K562 (cell line): ENCODE results near the gene DBP. TPM values are rescaled to one million over a fixed set of nuclear protein-coding genes. Genes with fewer than 3 reads are reported as not detected.

Experiments used
- ATF1 ChIP-seq, 2 experiments: fragments of 450-650 bp in 1 of 2; IDR thresholded peaks; 2 replicates each; pipeline ENCODE4 v1.6.1; 2016; ENCODE audit warnings: missing compliant biosample characterization in 1 of 2, missing genetic modification characterization in 1 of 2
- CREM ChIP-seq: IDR thresholded peaks from 2 replicates; pipeline ENCODE4 v1.6.1; 2014; ENCODE audit warnings: antibody characterized with exemption, low read depth
- HCFC1 ChIP-seq: IDR thresholded peaks from 2 replicates; pipeline ENCODE4 v1.6.1; 2012; ENCODE audit warnings: low read depth, low read length, improper control_type of control experiment
- HMGN3 ChIP-seq: IDR thresholded peaks from 2 replicates; pipeline ENCODE4 v1.6.1; 2011; ENCODE audit warnings: borderline replicate concordance, low read depth, mild to moderate bottlenecking, mixed read lengths, low read length; ENCODE audit not compliant: insufficient read length; ENCODE audit errors: extremely low read depth
- JUND ChIP-seq, 2 experiments: IDR thresholded peaks; 2 replicates in 1 of 2; 3 replicates in 1 of 2; pipeline ENCODE4 v1.6.1; 2011; ENCODE audit warnings: borderline replicate concordance in 2 of 2, low read depth in 2 of 2, low read length in 2 of 2, improper control_type of control experiment in 1 of 2, missing biosample characterization in 1 of 2, missing genetic modification characterization in 1 of 2, missing genetic modification reagents in 1 of 2
- MYC ChIP-seq, 2 experiments: fragments of 250-450 bp in 1 of 2; sonication (Bioruptor Pico) in 1 of 2; IDR thresholded peaks; 2 replicates each; pipeline versions ENCODE4 v1.5.1 to v1.6.1; 2012 to 2021; ENCODE audit warnings: low read depth in 2 of 2, borderline replicate concordance in 1 of 2, improper control_type of control experiment in 1 of 2, low read length in 1 of 2, mild to moderate bottlenecking in 1 of 2, moderate library complexity in 1 of 2
- NRF1 ChIP-seq, 2 experiments: fragments of 450-650 bp; IDR thresholded peaks in 1 of 2; conservative IDR thresholded peaks in 1 of 2; 2 replicates each; pipeline ENCODE4 v1.6.1; 2014; ENCODE audit warnings: mild to moderate bottlenecking in 2 of 2
- RB1 ChIP-seq: fragments of 450-650 bp; IDR thresholded peaks from 2 replicates; pipeline ENCODE4 v1.6.1; 2017; ENCODE audit warnings: low read depth, mild to moderate bottlenecking
- TBL1XR1 ChIP-seq, 2 experiments: IDR thresholded peaks; 2 replicates each; pipeline ENCODE4 v1.6.1; 2012; ENCODE audit warnings: improper control_type of control experiment in 2 of 2, low read length in 2 of 2, mild to moderate bottlenecking in 1 of 2
- TCF7 ChIP-seq: sonication (generic); IDR thresholded peaks from 2 replicates; pipeline ENCODE4 v1.6.1; 2016; ENCODE audit warnings: antibody characterized with exemption, borderline replicate concordance
- ZBTB7A ChIP-seq: IDR thresholded peaks from 2 replicates; pipeline ENCODE4 v1.6.1; 2011; ENCODE audit warnings: low read depth, mild to moderate bottlenecking, low read length, moderate library complexity, borderline replicate concordance; ENCODE audit not compliant: control insufficient read depth
- ZNF639 ChIP-seq, 2 experiments: fragments of 200-800 bp in 1 of 2; sonication (Bioruptor generic) in 1 of 2; sonication (generic) in 1 of 2; formaldehyde crosslinking in 1 of 2; IDR thresholded peaks in 1 of 2; conservative IDR thresholded peaks in 1 of 2; 2 replicates each; pipeline versions ENCODE4 v1.5.0 to v1.6.1; 2016 to 2020; ENCODE audit warnings: missing compliant biosample characterization in 1 of 2, missing genetic modification characterization in 1 of 2, missing genetic modification reagents in 1 of 2
- polyA plus RNA-seq, 8 experiments: library from polyadenylated mRNA; depleted of rRNA in 4 of 8; stranded (reverse) in 5 of 8; unstranded in 3 of 8; fragments of >200 nt; fragmentation: Nextera tagmentation in 2 of 8; fragmentation: Illumina TruSeq in 1 of 8; extraction: Ambion mirVana in 2 of 8; extraction: Trizol in 1 of 8; gene quantifications; 2 replicates each; pipeline versions ENCODE4 v1.2.1 to v1.2.3, GENCODE V29; 2011 to 2014; ENCODE audit warnings: inconsistent platforms in 1 of 8, missing spikeins in 1 of 8
- total RNA-seq, 7 experiments: library from RNA; depleted of rRNA in 6 of 7; stranded (reverse); fragments of >200 nt in 6 of 7; fragmentation: Illumina TruSeq in 2 of 7; extraction: Trizol in 2 of 7; gene quantifications; 2 replicates each; pipeline versions ENCODE4 v1.2.1 to v1.2.3, GENCODE V29; 2011 to 2021; ENCODE audit warnings: low replicate concordance in 1 of 7
- TF ChIP-seq, protein P1 (sequence below): fragments of 450-650 bp; IDR thresholded peaks from 2 replicates; pipeline ENCODE4 v1.6.1; 2018; ENCODE audit not compliant: partially characterized antibody
- TF ChIP-seq, protein P2 (sequence below), 2 experiments: fragments of 450-650 bp in 1 of 2; IDR thresholded peaks; 2 replicates each; pipeline ENCODE4 v1.6.1; 2011 to 2017; ENCODE audit warnings: low read depth in 2 of 2, antibody characterized with exemption in 1 of 2, borderline replicate concordance in 1 of 2, low read length in 1 of 2, mild to moderate bottlenecking in 1 of 2, mixed read lengths in 1 of 2; ENCODE audit not compliant: control insufficient read depth in 1 of 2
- TF ChIP-seq, protein P3 (sequence below): sonication (generic); formaldehyde crosslinking; IDR thresholded peaks from 2 replicates; pipeline ENCODE4 v1.9.0; 2022; ENCODE audit warnings: mild to moderate bottlenecking, missing genetic modification reagents

Gene DBP
- total and polyA plus RNA-seq, 9 of the 15 experiments (the other 6 are each of a cell fraction or from before 2014, with no cell fraction given), result 0.25 to 5.5 (median 1.8) TPM

GRCh38 chr19:48624067-48624594 lies 13.0 kb downstream of the DBP start (continued):
- 0 out of 4 replicates have a peak, but pooled peaks of 1 of the 2 experiments have one; percentile 49 for TF ChIP-seq ZNF639 (CRISPR knock-in tag; conservative IDR thresholded peaks at IDR 0.05 in 1 of 2, IDR thresholded peaks at IDR 0.05 in 1 of 2)
- peak; percentile 80 to 85 for TF ChIP-seq NRF1 (conservative IDR thresholded peaks at IDR 0.05 in 1 of 2, IDR thresholded peaks at IDR 0.05 in 1 of 2)
- TF ChIP-seq HCFC1, result peak; percentile 90
- TF ChIP-seq RB1, result peak; percentile 59; the same call in 1 of the 2 replicates
- TF ChIP-seq HMGN3, result peak; percentile 73
- TF ChIP-seq JUND (IDR thresholded peaks at IDR 0.05; ENCODE audit: borderline replicate concordance, low read depth, low read length), result 0 out of 2 replicates have a peak, but pooled peaks have one; percentile 40
- TF ChIP-seq JUND (tag; IDR thresholded peaks at IDR 0.05; ENCODE audit: borderline replicate concordance, low read depth, low read length), result no peak; the same call in 2 of the 3 replicates
- peak in 1 of 2 experiments; percentile 41; a peak in 1 of 4 replicates for TF ChIP-seq TBL1XR1 (IDR thresholded peaks at IDR 0.05; ENCODE audit: low read length in 2 of 2)
- TF ChIP-seq, protein P1, sequence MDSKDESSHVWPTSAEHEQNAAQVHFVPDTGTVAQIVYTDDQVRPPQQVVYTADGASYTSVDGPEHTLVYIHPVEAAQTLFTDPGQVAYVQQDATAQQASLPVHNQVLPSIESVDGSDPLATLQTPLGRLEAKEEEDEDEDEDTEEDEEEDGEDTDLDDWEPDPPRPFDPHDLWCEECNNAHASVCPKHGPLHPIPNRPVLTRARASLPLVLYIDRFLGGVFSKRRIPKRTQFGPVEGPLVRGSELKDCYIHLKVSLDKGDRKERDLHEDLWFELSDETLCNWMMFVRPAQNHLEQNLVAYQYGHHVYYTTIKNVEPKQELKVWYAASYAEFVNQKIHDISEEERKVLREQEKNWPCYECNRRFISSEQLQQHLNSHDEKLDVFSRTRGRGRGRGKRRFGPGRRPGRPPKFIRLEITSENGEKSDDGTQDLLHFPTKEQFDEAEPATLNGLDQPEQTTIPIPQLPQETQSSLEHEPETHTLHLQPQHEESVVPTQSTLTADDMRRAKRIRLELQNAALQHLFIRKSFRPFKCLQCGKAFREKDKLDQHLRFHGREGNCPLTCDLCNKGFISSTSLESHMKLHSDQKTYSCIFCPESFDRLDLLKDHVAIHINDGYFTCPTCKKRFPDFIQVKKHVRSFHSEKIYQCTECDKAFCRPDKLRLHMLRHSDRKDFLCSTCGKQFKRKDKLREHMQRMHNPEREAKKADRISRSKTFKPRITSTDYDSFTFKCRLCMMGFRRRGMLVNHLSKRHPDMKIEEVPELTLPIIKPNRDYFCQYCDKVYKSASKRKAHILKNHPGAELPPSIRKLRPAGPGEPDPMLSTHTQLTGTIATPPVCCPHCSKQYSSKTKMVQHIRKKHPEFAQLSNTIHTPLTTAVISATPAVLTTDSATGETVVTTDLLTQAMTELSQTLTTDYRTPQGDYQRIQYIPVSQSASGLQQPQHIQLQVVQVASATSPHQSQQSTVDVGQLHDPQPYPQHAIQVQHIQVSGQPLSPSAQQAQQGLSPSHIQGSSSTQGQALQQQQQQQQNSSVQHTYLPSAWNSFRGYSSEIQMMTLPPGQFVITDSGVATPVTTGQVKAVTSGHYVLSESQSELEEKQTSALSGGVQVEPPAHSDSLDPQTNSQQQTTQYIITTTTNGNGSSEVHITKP, result peak; percentile 86
- TF ChIP-seq, protein P2, sequence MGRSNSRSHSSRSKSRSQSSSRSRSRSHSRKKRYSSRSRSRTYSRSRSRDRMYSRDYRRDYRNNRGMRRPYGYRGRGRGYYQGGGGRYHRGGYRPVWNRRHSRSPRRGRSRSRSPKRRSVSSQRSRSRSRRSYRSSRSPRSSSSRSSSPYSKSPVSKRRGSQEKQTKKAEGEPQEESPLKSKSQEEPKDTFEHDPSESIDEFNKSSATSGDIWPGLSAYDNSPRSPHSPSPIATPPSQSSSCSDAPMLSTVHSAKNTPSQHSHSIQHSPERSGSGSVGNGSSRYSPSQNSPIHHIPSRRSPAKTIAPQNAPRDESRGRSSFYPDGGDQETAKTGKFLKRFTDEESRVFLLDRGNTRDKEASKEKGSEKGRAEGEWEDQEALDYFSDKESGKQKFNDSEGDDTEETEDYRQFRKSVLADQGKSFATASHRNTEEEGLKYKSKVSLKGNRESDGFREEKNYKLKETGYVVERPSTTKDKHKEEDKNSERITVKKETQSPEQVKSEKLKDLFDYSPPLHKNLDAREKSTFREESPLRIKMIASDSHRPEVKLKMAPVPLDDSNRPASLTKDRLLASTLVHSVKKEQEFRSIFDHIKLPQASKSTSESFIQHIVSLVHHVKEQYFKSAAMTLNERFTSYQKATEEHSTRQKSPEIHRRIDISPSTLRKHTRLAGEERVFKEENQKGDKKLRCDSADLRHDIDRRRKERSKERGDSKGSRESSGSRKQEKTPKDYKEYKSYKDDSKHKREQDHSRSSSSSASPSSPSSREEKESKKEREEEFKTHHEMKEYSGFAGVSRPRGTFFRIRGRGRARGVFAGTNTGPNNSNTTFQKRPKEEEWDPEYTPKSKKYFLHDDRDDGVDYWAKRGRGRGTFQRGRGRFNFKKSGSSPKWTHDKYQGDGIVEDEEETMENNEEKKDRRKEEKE (IDR thresholded peaks at IDR 0.05; ENCODE audit: borderline replicate concordance in 1 of 2, control insufficient read depth in 1 of 2, low read depth in 2 of 2, low read length in 1 of 2), result no peak
- TF ChIP-seq MYC (IDR thresholded peaks at IDR 0.05; ENCODE audit: low read depth, low read length), result peak; percentile 66
- TF ChIP-seq MYC (CRISPR knock-in tag; IDR thresholded peaks at IDR 0.05; ENCODE audit: borderline replicate concordance, low read depth), result no peak
- TF ChIP-seq ZBTB7A, result peak; percentile 23; the same call in 1 of the 2 replicates
- TF ChIP-seq TCF7, result peak; percentile 57; the same call in 1 of the 2 replicates
- TF ChIP-seq, protein P3, sequence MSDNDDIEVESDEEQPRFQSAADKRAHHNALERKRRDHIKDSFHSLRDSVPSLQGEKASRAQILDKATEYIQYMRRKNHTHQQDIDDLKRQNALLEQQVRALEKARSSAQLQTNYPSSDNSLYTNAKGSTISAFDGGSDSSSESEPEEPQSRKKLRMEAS (CRISPR knock-in tag), result peak; percentile 65; the same call in 1 of the 2 replicates
- TF ChIP-seq CREM, result peak; percentile 96
- TF ChIP-seq ATF1 (CRISPR knock-in tag; IDR thresholded peaks at IDR 0.05), result peak; percentile 56
- TF ChIP-seq ATF1 (tag; IDR thresholded peaks at IDR 0.05), result peak; percentile 91
